Measurements from ENCODE around the gene SDHB. TPM values are rescaled to one million over a fixed set of nuclear protein-coding genes. Genes with fewer than 3 reads are reported as not detected.

Gene SDHB
- total and polyA plus RNA-seq, 2 of the 8 experiments (the other 6 are each of a cell fraction or from before 2014, with no cell fraction given): 84.0 to 98.7 TPM

GRCh38 chr1:17075470-17076255 is 21.8 kb upstream of the SDHB start (continued):
- TF ChIP-seq E2F6 (IDR thresholded peaks at IDR 0.05) (no peak), SP2 (IDR thresholded peaks at IDR 0.05; ENCODE audit: low read length) (no peak), NANOG (IDR thresholded peaks at IDR 0.05; ENCODE audit: insufficient read depth, low read depth, low read length, poor library complexity, severe bottlenecking) (no peak), CTBP2 (IDR thresholded peaks at IDR 0.05; ENCODE audit: borderline replicate concordance, insufficient read depth, insufficient read length, low read length) (no peak), CBX5 (IDR thresholded peaks at IDR 0.05; ENCODE audit: low read depth, low read length) (no peak), KDM1A (IDR thresholded peaks at IDR 0.05; ENCODE audit: borderline replicate concordance, low read length) (no peak), CHD7 (IDR thresholded peaks at IDR 0.05; ENCODE audit: insufficient replicate concordance, low read length) (no peak), SIN3A (conservative IDR thresholded peaks at IDR 0.05 in 1 of 2, IDR thresholded peaks at IDR 0.05 in 1 of 2; ENCODE audit: low read depth in 1 of 2, low read length in 2 of 2) (no peak)
